ENCODE results near the gene ZNF564. TPM values are rescaled to one million over a fixed set of nuclear protein-coding genes. Genes with fewer than 3 reads are reported as not detected.
"Not testable (repeated sequence)": the region's sequence is repeated elsewhere in the genome, so short reads cannot be mapped to it uniquely, and the experiment has no call there.

ZNF564 gene
- total RNA-seq: 21.3 TPM

DNA sequence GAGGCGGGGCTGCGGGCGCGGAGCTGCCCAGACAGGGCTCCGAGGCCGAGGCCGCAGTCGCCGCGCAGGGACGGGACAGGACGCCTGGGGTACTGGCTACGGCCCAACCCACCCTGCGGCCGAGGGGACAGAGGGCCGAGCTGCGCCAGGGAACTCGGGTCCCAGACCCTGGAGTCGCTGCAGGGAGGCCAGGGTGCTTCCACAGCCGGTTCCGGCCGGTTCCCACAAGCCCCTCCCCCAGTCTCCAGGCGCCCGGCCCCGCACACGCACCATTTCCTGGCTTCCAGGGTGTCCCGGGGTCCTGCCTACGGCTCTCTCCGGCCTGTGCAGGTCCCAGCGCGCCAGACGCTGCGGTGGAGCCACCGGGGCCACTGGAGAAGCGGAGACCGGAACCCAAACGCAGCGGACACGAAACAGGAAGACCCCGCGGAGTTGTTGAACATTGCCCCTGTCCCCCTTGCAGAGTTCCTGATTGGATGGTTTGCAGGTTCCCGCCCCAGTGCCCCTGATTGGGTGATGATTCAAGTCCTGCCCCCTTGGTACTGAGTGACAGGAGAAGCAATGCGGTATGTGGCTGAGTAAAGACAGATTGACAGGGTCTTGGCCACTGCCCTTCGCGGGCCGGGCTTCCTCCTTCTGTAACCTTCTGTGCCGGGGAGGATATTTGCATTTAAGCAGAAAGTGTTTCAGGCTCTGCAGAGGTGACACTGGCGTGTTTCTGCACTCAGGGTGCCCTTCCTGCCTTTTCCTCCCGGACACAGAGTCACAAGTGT lies at the start of gene ZNF564:
TSS of gene ZNF564 (minus strand) at position 423 of the 773 bp plus-strand sequence. CDS start at position 273, 150 bp downstream.
- peak; percentile 100 for DNase-seq

- DNase-seq: no peak
Measured at GRCh38 chr19:12597594-12597993, 46.3 kb upstream of the ZNF564 start.

DNA sequence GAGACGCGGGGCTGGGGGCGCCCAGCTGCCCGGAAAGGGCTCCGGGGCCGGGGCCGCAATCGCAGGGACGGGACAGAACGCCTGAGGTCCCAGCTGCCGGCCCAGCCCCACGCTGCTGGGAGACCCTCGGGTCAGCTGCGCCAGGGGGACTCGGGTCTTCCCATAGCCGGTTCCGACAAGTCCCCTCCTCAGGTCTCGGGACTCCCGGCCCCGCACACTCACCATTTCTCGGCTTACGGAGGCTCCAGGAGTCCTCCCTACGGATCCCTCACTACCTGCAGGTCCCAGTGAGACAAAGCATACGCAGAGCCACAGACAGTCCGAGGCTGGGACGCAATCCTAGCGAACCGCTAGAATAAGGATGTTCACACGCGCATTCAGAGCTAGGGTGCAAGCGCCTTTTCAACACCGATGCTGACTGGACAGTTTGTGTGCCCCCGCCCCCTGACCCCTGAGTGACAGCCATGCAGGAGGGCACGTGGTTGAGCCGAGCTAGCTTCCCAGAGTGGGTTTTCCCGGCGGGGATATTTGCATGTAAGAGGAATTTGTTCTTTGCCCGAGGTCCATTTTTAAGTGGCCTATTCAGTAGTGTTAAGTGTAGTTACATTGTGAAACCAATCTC lies 45.8 kb upstream of the ZNF564 start:
- no peak for DNase-seq

GRCh38 chr19:12596485-12596884 lies 45.2 kb upstream of the ZNF564 start:
- no peak for DNase-seq

DNA sequence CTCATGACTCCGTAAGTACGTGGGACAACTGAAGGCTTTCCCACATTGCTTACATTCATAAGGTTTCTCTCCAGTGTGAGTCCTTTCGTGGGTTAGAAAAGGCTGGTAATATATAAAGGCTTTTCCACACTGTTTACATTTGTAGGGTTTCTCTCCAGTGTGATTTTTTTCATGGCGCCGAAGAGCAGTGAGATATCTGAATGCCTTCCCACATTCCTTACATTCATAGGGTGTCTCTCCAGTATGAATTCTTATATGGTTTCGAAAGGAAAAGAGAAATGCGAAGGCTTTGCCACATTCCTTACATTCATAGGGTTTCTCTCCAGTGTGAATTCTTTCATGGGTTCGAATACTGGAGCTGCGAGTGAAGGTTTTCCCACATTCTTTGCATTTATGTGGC lies 29.8 kb upstream of the ZNF564 start:
- no peak for DNase-seq

DNA sequence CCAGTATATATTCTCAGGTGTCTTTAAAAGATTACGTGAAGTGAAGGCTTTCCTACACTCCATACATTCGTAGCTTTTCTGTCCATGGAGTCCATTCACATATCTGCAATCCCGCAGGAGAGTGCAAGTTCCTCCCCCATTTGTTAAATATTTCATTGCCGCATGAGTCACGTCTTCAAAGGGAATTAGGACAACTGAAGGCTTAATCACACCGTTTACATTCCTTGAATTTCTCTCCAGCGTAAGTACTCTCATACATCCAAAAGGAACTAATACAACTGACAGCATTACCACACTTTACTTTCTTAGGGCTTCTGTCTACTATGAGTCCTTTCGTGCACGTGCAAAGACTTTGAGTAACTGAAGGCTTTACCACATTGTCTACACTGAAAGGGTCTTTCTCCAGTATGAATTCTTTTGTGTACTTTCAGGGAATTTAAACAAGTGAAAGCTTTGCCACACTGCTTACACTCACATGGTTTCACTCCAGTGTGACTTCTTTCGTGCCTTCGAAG lies 29.0 kb upstream of the ZNF564 start:
- no peak for DNase-seq

GRCh38 chr19:12578641-12579040 lies 27.4 kb upstream of the ZNF564 start:
- no peak for DNase-seq

GRCh38 chr19:12574036-12574435 lies 22.8 kb upstream of the ZNF564 start:
- no peak for DNase-seq

- DNase-seq: no peak
Measured at GRCh38 chr19:12567951-12568350, 16.7 kb upstream of the ZNF564 start.

- not testable (repeated sequence) for DNase-seq
Measured at GRCh38 chr19:12566380-12566779, 15.1 kb upstream of the ZNF564 start.

DNA sequence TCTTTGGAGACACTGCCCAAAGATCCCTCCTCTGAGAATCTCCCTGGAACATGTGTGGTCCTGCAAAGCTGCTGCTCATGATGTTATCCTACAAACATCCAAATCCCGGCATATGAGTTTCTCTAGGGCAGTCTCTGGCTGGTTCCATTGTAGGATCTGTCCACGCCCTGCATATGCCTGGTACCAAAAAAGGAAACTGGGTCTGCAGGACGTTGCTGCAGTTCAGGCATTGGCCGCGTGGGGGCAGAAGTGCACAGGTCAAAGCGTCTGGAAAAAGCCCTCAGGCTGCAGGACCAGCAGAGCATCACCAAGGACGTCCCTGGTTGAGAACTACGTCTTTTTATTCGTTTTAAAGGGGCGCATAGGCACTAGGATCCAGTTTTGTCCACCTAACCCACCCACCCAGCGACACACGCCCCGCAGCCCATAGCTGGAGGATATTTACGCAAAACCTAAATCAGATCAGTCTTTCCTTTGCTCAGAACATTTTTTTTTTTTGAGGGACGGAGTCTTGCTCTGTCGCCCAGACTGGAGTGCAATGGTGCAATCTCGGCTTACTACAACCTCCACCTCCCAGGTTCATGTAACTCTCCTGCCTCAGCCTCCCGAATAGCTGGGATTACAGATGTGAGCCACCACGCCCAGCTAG lies 12.9 kb upstream of the ZNF564 start:
- DNase-seq: peak; percentile 65

DNA sequence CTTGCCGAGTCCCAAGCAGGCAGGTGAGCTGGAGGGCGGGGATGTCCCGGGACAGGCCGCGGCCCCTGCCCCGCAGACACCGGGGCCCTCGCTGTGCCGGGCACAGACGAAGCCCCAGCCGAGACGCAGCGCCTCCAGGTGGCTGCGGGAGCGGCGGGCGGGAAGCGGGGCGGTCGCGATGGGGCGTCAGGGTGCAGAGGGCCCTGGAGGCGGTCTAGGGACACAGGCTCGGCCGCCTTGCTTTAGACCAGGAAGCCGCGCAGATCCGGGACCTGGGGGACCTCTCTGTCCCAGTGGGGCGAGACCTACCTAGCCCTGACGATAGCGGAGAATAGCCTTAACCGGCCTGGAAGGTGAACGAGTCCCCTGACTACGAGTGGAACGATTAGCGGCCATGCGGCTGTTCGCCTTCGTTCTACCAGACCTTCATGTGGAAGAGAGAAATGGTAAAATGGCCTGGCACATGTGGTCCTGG lies 4.2 kb upstream of the ZNF564 start:
- DNase-seq: no peak

- DNase-seq: no peak
Measured at GRCh38 chr19:12546903-12547302, 4.4 kb downstream of the ZNF564 start.

GRCh38 chr19:12546068-12546467 lies 5.2 kb downstream of the ZNF564 start:
- DNase-seq: no peak

GRCh38 chr19:12545267-12545666 lies 6.0 kb downstream of the ZNF564 start:
- DNase-seq: no peak

DNA sequence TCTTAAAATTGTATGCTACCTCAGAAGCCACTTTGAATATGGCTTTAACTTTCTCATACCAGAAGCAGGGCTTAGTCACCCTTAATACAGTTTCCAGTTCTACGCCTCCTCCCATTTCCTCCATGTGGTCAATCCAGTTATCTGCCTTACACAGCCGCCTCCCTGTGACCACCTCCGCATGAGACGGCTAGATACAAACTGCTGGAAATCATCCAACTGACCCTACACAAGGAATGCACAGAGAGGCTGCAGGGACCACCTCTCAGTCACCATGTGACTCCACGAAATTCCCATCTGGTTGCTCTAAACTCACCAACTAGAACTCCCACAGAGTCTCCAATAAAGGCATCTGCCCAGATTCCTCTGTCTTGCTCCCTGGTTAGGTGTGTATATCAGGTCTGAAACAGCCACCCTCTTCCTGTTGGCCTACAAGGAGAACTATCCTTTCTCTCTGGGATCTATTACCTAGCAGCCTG lies 6.8 kb downstream of the ZNF564 start:
- no peak for DNase-seq

GRCh38 chr19:12543855-12544254 lies 7.4 kb downstream of the ZNF564 start:
- no peak for DNase-seq

DNA sequence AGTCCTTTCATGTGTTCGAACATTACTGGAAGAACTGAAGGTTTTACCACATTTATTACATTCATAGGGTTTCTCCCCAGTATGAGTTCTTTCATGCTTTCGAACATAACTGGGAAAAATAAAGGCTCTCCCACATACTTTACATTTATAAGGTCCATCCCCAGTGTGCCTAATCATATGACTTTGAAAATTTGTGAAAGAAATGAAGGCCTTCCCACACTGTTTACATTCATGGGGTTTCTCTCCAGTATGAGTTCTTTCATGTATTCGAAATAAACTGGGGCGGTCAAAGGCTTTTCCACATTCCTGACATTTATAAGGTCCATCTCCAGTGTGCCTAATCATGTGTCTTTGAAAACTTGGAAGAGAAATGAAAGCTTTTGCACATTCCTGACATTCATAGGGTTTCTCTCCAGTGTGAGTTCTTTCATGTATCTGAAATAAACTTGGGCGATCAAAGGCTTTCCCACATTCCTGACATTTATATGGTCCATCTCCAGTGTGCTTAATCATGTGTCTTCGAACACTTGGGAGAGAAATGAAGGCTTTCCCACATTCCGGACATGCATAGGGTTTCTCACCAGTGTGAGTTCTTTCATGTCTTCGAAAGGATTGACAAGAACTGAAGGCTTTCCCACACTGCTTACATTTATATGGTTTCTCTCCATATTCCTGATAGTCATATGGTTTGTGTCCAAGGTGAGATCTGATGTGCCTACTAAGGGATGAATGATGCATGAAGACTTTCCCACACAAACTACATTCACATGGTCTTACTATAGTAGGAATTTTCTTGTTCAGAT lies 24.0 kb downstream of the ZNF564 start:
- DNase-seq: no peak

GRCh38 chr19:12526542-12526941 lies 24.7 kb downstream of the ZNF564 start:
- DNase-seq: no peak

DNA sequence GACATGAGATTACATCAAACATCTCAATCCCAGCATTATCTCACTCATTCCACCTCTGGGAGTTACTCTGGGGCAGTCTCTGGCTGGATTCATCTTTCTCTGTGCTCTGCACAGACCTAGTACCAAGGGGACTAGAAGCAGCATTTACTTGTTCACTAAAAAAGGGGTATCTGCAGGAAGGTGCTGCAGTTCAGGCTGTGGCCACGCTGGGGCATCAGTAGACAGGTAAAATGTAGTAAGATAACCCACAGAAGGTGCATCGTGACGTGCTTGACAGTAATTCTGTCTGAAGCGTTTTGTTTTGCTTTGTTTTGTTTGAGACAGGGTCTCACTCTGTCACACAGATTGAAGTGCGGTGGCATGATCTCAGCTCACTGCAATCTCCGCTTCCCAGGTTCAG lies 29.3 kb downstream of the ZNF564 start:
- DNase-seq: no peak

DNA sequence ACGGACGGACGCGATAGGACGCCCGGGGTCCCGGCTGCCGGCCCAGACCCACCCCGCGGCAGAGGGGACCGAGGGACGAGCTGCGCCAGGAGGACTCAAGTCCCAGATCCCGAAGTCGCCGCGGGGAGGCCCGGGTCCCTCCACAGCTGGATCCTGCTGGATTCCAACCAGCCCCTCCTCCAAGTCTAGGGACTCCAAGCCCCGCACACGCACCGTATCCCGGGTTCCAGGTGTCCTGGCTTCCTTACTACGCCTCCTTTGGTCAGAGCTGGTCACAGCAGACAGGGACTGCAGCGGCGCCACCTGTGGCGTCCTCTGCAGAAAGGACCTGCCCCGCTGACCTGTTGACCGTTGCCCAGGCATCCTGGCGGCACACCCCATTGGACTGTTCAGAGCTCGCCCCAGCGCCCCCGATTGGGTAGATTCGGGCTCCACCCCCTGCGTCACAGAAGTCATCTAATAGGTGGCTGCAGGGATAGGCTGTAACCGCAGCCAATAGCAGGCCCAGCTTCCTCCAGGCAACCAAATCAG lies 37.7 kb downstream of the ZNF564 start:
- no peak for DNase-seq

DNA sequence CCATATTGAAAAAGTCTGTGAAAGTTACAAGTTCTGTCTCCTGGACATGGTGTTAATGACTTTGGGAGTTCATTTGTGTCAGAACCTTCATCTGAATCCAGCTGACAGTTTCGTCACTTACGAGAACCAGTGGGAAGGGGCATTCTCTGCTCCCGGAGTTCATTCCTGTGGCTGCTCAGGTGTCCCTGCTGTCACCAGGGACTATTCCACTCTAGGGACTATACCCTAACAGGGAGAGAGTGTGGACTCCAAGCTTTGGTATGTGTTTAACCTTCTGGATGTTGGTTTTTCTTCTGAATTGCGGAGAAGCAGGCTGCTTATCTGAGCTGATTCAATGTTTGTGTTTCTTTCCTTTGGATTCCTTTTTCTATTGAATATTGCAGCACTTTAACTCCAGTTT lies 54.2 kb downstream of the ZNF564 start:
- DNase-seq: no peak

Data from skin of body (tissue), 2 donors.